Transverse colon (tissue), 4 donors: ENCODE measurements around the gene MAP2K4.

ENCODE experiments used
- CTCF ChIP-seq, 5 experiments: fragments of 200-600 bp in 3 of 5; fragments of 450-650 bp in 2 of 5; sonication (generic) in 3 of 5; IDR thresholded peaks; 1 replicate in 2 of 5; 2 replicates in 3 of 5; pipeline ENCODE4 v1.5.1; 2016 to 2017; ENCODE audit warnings: antibody characterized with exemption in 5 of 5, inconsistent platforms in 3 of 5, mild to moderate bottlenecking in 2 of 5, moderate library complexity in 1 of 5
- EP300 ChIP-seq: sonication (generic); formaldehyde crosslinking; IDR thresholded peaks from one replicate; pipeline ENCODE4 v1.6.1; 2017; ENCODE audit warnings: antibody characterized with exemption, low read depth
- POLR2A ChIP-seq: fragments of 450-650 bp; IDR thresholded peaks from one replicate; pipeline ENCODE4 v1.6.1; 2016; ENCODE audit warnings: antibody characterized with exemption, mild to moderate bottlenecking, moderate library complexity
- POLR2AphosphoS5 ChIP-seq, 3 donors: sonication (generic); formaldehyde crosslinking; IDR thresholded peaks; one replicate each; pipeline ENCODE4 v1.6.1; 2016; ENCODE audit warnings: antibody characterized with exemption in 3 of 3

GRCh38 chr17:12136243-12136642 lies 115.6 kb downstream of the MAP2K4 start:
- TF ChIP-seq CTCF (IDR thresholded peaks at IDR 0.05) (no peak), POLR2AphosphoS5 (IDR thresholded peaks at IDR 0.05) (no peak), EP300 (no peak), POLR2A (no peak)
